SIG-M5 treated with dmso at 0.1 percent for 504 hours (cell line): ENCODE measurements around the gene FAM161B.

ENCODE experiments used
- DNase-seq: peaks from one replicate; lab custom pipeline; 2025; ENCODE audit not compliant: unreplicated experiment; lab: John Stamatoyannopoulos, UW

FAM161B gene

GRCh38 chr14:73884438-73885190 lies 65.3 kb downstream of the FAM161B start:
- DNase-seq: no peak
